A549 (cell line): ENCODE results near the gene MTRFR. TPM values are rescaled to one million over a fixed set of nuclear protein-coding genes. Genes with fewer than 3 reads are reported as not detected.
A peak's percentile ranks its signal among the peaks of the same experiment; 100 is the strongest.

ENCODE experiments used
- ATAC-seq, 2 experiments: fragments of 200-7000 bp in 1 of 2; fragments of >200 bp in 1 of 2; cut with Nextera tagmentation in 1 of 2; cut with Tn5 transposase in 1 of 2; 3 replicates each; pipeline versions ENCODE4 v1.8.0 to v1.9.1; 2018 to 2020; ENCODE audit warnings: mild to moderate bottlenecking in 1 of 2, moderate library complexity in 1 of 2
- CTCF ChIA-PET: fragments of 300-600 bp; sonication (Branson Sonifier 250); formaldehyde crosslinking; extraction: SDS; loops from one replicate; lab custom pipeline; 2021; ENCODE audit warnings: antibody characterized with exemption, inconsistent platforms; lab: Yijun Ruan, JAX
- POLR2A ChIA-PET: fragments of 350-600 bp; formaldehyde crosslinking; extraction: SDS; loops from one replicate; lab custom pipeline; 2021; ENCODE audit warnings: antibody characterized with exemption, inconsistent platforms; lab: Yijun Ruan, JAX
- DNase-seq, 2 experiments: peaks; one replicate each; pipeline versions ENCODE4 v3.0.0 to v3.0.0-alpha.2; 2011 to 2016; ENCODE audit warnings: low read depth in 1 of 2, low spot score in 1 of 2
- FAIRE-seq: peaks from 2 replicates; lab custom pipeline; 2011; peaks lifted over from hg19 to GRCh38; lab: Jason Lieb, UNC
- H3K27ac ChIP-seq, 2 experiments: fragments of >200 bp; sonication (Bioruptor Twin); formaldehyde crosslinking; 3 replicates each; pipeline ENCODE4 v1.5.1; 2016 to 2017
- H3K4me1 ChIP-seq: fragments of >200 bp; sonication (Bioruptor Twin); formaldehyde crosslinking; 3 replicates; pipeline ENCODE4 v1.6.1; 2016
- H3K4me2 ChIP-seq: fragments of >200 bp; sonication (Bioruptor Twin); formaldehyde crosslinking; 3 replicates; pipeline ENCODE4 v1.6.1; 2016
- H3K4me3 ChIP-seq: fragments of >200 bp; sonication (Bioruptor Twin); formaldehyde crosslinking; 3 replicates; pipeline ENCODE4 v1.5.1; 2016
- H3K9me3 ChIP-seq: fragments of >200 bp; sonication (Bioruptor Twin); formaldehyde crosslinking; 3 replicates; pipeline ENCODE4 v1.6.1; 2016
- CBX8 ChIP-seq: fragments of 200-600 bp; sonication (generic); IDR thresholded peaks from 2 replicates; pipeline ENCODE4 v1.6.1; 2016
- CEBPB ChIP-seq, 2 experiments: fragments of >200 bp in 1 of 2; sonication (Bioruptor Twin) in 1 of 2; formaldehyde crosslinking in 1 of 2; IDR thresholded peaks; 2 replicates each; pipeline ENCODE4 v1.6.1; 2012 to 2016
- EP300 ChIP-seq, 2 experiments: fragments of >200 bp; sonication (Bioruptor Twin); formaldehyde crosslinking; IDR thresholded peaks; 2 replicates in 1 of 2; 3 replicates in 1 of 2; pipeline ENCODE4 v1.6.1; 2016 to 2017
- FOSL2 ChIP-seq, 2 experiments: fragments of 450-650 bp in 1 of 2; fragments of >200 bp in 1 of 2; sonication (Bioruptor Twin) in 1 of 2; formaldehyde crosslinking; IDR thresholded peaks; 2 replicates each; pipeline versions ENCODE4 v1.5.0 to v1.6.1; 2016 to 2020; ENCODE audit warnings: mild to moderate bottlenecking in 1 of 2, moderate library complexity in 1 of 2
- JUN ChIP-seq, 2 experiments: fragments of >200 bp; sonication (Bioruptor Twin); formaldehyde crosslinking; IDR thresholded peaks; 2 replicates in 1 of 2; 3 replicates in 1 of 2; pipeline ENCODE4 v1.6.1; 2016 to 2017
- JUNB ChIP-seq: fragments of >200 bp; sonication (Bioruptor Twin); formaldehyde crosslinking; IDR thresholded peaks from 2 replicates; pipeline ENCODE4 v1.6.1; 2016
- KDM5A ChIP-seq: fragments of 200-600 bp; sonication (generic); IDR thresholded peaks from 2 replicates; pipeline ENCODE4 v1.6.1; 2016; ENCODE audit warnings: antibody characterized with exemption, mild to moderate bottlenecking
- MYC ChIP-seq: IDR thresholded peaks from 2 replicates; pipeline ENCODE4 v1.6.1; 2012; ENCODE audit warnings: mild to moderate bottlenecking, inconsistent platforms, low read length, improper control_type of control experiment, borderline replicate concordance
- PHF8 ChIP-seq: fragments of 200-600 bp; sonication (generic); IDR thresholded peaks from 2 replicates; pipeline ENCODE4 v1.6.1; 2016; ENCODE audit warnings: low read depth, mild to moderate bottlenecking, antibody characterized with exemption, moderate library complexity, borderline replicate concordance
- POLR2A ChIP-seq: IDR thresholded peaks from 2 replicates; pipeline ENCODE4 v1.6.1; 2012; ENCODE audit warnings: mild to moderate bottlenecking, low read length
- RCOR1 ChIP-seq: fragments of 150-350 bp; IDR thresholded peaks from 2 replicates; pipeline ENCODE4 v1.6.1; 2014; ENCODE audit warnings: antibody characterized with exemption, low read length, low read depth
- RFX5 ChIP-seq: fragments of 450-650 bp; IDR thresholded peaks from 2 replicates; pipeline ENCODE4 v1.7.1; 2014; ENCODE audit warnings: antibody characterized with exemption, mild to moderate bottlenecking, moderate library complexity
- WGBS: methylation state at CpG from one replicate; pipeline ENCODE4 v1.1.6; 2017; ENCODE audit errors: missing lambda C conversion rate; 5-methylcytosine and 5-hydroxymethylcytosine counted together
- polyA plus RNA-seq, 4 experiments: library from polyadenylated mRNA; depleted of rRNA in 3 of 4; stranded (reverse); fragments of >200 nt; fragmentation: RNase III in 1 of 4; extraction: RNeasy Plus Mini Kit Qiagen cat#74134 plus additional on column Dnase treatment in 1 of 4; gene quantifications; 2 replicates in 3 of 4; 3 replicates in 1 of 4; pipeline ENCODE4 v1.2.3, GENCODE V29; 2011 to 2017
- TF ChIP-seq, protein P1 (sequence below): fragments of 450-650 bp; IDR thresholded peaks from 2 replicates; pipeline ENCODE4 v1.6.1; 2014; ENCODE audit warnings: antibody characterized with exemption
- TF ChIP-seq, protein P2 (sequence below): IDR thresholded peaks from 2 replicates; pipeline ENCODE4 v1.6.1; 2012

MTRFR gene
- polyA plus RNA-seq, 2 of the 4 experiments (the other 2 are of a cell fraction), result 15.5 to 25.2 TPM

DNA sequence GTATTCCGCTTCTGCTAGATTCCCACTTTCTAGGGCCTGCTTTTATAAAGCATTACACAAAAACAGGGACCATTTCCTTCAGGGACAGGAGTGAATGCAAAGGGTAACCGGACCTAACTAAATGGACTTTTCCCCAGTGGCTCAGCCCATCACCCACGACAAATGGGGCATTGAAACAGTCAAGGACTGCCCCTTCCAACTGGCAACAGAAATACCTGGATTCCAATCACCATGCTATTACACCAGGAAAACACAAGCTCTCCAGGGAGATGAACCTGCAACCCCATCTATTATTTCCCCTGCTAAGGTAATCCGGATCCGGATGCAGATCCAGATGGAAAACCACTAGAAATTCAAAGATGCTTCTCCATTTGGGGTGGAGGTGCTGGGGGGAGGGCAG is 1.3 kb upstream of the MTRFR start:
- DNase-seq (peak in 1 of 2 experiments; percentile 26), FAIRE-seq (no peak), ATAC-seq (no peak)
- Histone ChIP-seq H3K4me1 (peaks cover 38% of the 10 kb centered on the region), H3K4me3 (peak overlapping the region; percentile 60), H3K27ac (peak overlapping the region; percentile 79 to 90), H3K9me3 (no peaks in the 10 kb centered on the region), H3K4me2 (peak overlapping the region; percentile 89)
- ChIA-PET POLR2A (interaction anchor here (0.7 to 2.6 kb wide), 18 partner anchors 11 to 438 kb away, joined by 3 to 29 read pairs (median 11); partner anchors contain the start of genes ARL6IP4 and PITPNM2), CTCF (interaction anchor here (1.0 to 4.3 kb wide), 6 partner anchors 9 to 371 kb away, joined by 3 to 31 read pairs (median 4); partner anchors contain the start of gene PITPNM2)
- no peak for TF ChIP-seq JUNB
- no peak for TF ChIP-seq JUN (IDR thresholded peaks at IDR 0.05)
- 24% methylated on average over 5 of the region's 5 CpGs for WGBS

DNA sequence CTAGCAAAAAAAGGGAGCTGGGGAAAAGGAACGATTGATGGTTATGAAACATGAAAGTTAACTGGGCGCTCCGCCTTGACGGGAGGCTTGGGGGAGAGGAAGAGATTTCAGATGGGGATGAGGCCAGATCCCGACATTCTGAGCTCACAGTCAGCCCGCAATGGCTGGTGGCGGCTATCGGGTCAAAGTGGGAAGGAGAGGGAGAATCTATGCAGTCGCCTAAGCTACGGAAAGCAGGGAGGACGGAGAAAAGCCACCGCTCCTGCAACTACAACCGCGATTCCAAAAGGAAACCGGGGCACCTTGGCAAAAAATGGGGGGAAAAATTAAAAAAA is 797 bp upstream of the MTRFR start:
- ATAC-seq (peak; percentile 31 to 43; a peak in 4 of 6 replicates), DNase-seq (peak in 1 of 2 experiments; percentile 79), FAIRE-seq (no peak)
- no peak for TF ChIP-seq FOSL2 (IDR thresholded peaks at IDR 0.05)
- no peak for TF ChIP-seq FOSL2 (CRISPR knock-in tag; IDR thresholded peaks at IDR 0.05)
- TF ChIP-seq, protein P1, sequence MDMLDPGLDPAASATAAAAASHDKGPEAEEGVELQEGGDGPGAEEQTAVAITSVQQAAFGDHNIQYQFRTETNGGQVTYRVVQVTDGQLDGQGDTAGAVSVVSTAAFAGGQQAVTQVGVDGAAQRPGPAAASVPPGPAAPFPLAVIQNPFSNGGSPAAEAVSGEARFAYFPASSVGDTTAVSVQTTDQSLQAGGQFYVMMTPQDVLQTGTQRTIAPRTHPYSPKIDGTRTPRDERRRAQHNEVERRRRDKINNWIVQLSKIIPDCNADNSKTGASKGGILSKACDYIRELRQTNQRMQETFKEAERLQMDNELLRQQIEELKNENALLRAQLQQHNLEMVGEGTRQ, result no peak
- TF ChIP-seq, protein P2, sequence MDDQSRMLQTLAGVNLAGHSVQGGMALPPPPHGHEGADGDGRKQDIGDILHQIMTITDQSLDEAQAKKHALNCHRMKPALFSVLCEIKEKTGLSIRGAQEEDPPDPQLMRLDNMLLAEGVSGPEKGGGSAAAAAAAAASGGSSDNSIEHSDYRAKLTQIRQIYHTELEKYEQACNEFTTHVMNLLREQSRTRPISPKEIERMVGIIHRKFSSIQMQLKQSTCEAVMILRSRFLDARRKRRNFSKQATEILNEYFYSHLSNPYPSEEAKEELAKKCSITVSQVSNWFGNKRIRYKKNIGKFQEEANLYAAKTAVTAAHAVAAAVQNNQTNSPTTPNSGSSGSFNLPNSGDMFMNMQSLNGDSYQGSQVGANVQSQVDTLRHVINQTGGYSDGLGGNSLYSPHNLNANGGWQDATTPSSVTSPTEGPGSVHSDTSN, result no peak
- TF ChIP-seq CBX8, result no peak
- TF ChIP-seq KDM5A, result peak; percentile 40; the same call in 1 of the 2 replicates
- TF ChIP-seq RFX5, result no peak
- no peak for TF ChIP-seq CEBPB (IDR thresholded peaks at IDR 0.05)
- Histone ChIP-seq H3K4me2 (peak overlapping the region; percentile 89), H3K4me3 (peak overlapping the region; percentile 60), H3K4me1 (peaks cover 38% of the 10 kb centered on the region), H3K27ac (peak overlapping the region; percentile 79 to 90), H3K9me3 (no peaks in the 10 kb centered on the region)
- under 1% methylated on average over 15 of the region's 15 CpGs for WGBS
- CTCF ChIA-PET, result interaction anchor here (0.9 to 4.3 kb wide), 11 partner anchors 9 to 372 kb away, joined by 3 to 31 read pairs (median 4); partner anchors contain the start of gene PITPNM2
- POLR2A ChIA-PET, result interaction anchor here (0.5 to 2.6 kb wide), 51 partner anchors 9 to 595 kb away, joined by 3 to 29 read pairs (median 5); partner anchors contain the start of genes ABCB9, ARL6IP4, KMT5A and OGFOD2

- no peak for DNase-seq
- no peak for FAIRE-seq
- 3% methylated on average over 30 of the region's 42 CpGs for WGBS
- H3K4me3 ChIP-seq, result peak overlapping the region; percentile 84
- ATAC-seq, result peak; percentile 28
- H3K9me3 ChIP-seq, result no peaks in the 10 kb centered on the region
- ChIA-PET CTCF (interaction anchor here (0.6 to 4.3 kb wide), 9 partner anchors 8 to 373 kb away, joined by 3 to 31 read pairs (median 5); partner anchors contain the start of gene PITPNM2), POLR2A (interaction anchor here (0.5 to 2.6 kb wide), 36 partner anchors 9 to 346 kb away, joined by 3 to 29 read pairs (median 8); partner anchors contain the start of genes ABCB9, ARL6IP4, KMT5A and OGFOD2)
- peak overlapping the region; percentile 89 for H3K4me2 ChIP-seq
- TF ChIP-seq RCOR1 (no peak), PHF8 (peak; percentile 29; the same call in 1 of the 2 replicates), RFX5 (peak; percentile 7; the same call in 1 of the 2 replicates), MYC (no peak), POLR2A (peak; percentile 56), EP300 (IDR thresholded peaks at IDR 0.05) (0 out of 5 replicates have a peak, but pooled peaks of 1 of the 2 experiments have one; percentile 10)
- H3K27ac ChIP-seq, result peak overlapping the region; percentile 93 to 97
- H3K4me1 ChIP-seq, result peaks cover 38% of the 10 kb centered on the region
Observed at GRCh38 chr12:123233505-123234308, 471 bp downstream of the MTRFR start.
